Vagina (tissue), 2 donors: ENCODE results near the gene FAM32A.

Experiments used
- POLR2A ChIP-seq, 2 donors: fragments of 450-650 bp; IDR thresholded peaks; one replicate each; pipeline ENCODE4 v1.6.1; 2017; ENCODE audit warnings: antibody characterized with exemption in 2 of 2, mild to moderate bottlenecking in 2 of 2, moderate library complexity in 2 of 2
- TF ChIP-seq, protein P1 (sequence below), 3 experiments: fragments of 450-650 bp in 2 of 3; fragments of 200-600 bp in 1 of 3; sonication (generic) in 1 of 3; IDR thresholded peaks; one replicate each; pipeline ENCODE4 v1.5.1; 2017 to 2019; ENCODE audit warnings: antibody characterized with exemption in 3 of 3, mild to moderate bottlenecking in 2 of 3, moderate library complexity in 2 of 3

DNA sequence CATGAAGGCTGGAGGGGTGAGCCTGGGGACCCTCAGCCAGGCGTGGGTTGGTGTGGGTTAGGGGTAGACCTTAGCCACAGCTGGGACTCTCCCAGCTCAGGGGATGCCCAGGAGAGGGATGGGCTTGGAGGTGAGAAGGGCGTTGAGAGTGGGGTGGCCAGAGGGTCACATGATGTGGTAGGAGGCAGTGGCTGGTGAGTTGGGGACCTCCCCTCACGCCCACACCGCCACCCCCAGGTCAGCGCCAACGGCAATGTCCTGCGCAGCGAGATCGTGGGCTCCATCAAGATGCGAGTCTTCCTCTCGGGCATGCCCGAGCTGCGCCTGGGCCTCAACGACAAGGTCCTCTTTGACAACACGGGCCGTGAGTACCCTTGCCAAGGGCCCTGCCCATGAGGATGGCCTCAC, 41.0 kb downstream of the FAM32A start:
- TF ChIP-seq POLR2A (IDR thresholded peaks at IDR 0.05) = no peak
- TF ChIP-seq, protein P1, sequence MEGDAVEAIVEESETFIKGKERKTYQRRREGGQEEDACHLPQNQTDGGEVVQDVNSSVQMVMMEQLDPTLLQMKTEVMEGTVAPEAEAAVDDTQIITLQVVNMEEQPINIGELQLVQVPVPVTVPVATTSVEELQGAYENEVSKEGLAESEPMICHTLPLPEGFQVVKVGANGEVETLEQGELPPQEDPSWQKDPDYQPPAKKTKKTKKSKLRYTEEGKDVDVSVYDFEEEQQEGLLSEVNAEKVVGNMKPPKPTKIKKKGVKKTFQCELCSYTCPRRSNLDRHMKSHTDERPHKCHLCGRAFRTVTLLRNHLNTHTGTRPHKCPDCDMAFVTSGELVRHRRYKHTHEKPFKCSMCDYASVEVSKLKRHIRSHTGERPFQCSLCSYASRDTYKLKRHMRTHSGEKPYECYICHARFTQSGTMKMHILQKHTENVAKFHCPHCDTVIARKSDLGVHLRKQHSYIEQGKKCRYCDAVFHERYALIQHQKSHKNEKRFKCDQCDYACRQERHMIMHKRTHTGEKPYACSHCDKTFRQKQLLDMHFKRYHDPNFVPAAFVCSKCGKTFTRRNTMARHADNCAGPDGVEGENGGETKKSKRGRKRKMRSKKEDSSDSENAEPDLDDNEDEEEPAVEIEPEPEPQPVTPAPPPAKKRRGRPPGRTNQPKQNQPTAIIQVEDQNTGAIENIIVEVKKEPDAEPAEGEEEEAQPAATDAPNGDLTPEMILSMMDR (IDR thresholded peaks at IDR 0.05) = no peak
